ENCODE measurements around the gene CFB. TPM values are rescaled to one million over a fixed set of nuclear protein-coding genes. Genes with fewer than 3 reads are reported as not detected.
A peak's percentile ranks its signal among the peaks of the same experiment; 100 is the strongest.

CFB gene
- total and polyA plus RNA-seq, 2 of the 13 experiments (the other 11 are each of a cell fraction or from before 2014, with no cell fraction given): 171 to 513 TPM

- TF ChIP-seq SNAPC4 (CRISPR knock-in tag; IDR thresholded peaks at IDR 0.05) (0 out of 2 replicates have a peak, but pooled peaks have one; percentile 8), PCBP1 (IDR thresholded peaks at IDR 0.05; ENCODE audit: borderline replicate concordance, low read depth, low read length) (0 out of 2 replicates have a peak, but pooled peaks have one; percentile 85), RAD21 (CRISPR knock-in tag; IDR thresholded peaks at IDR 0.05) (peak; percentile 88), ZFP90 (CRISPR knock-in tag; IDR thresholded peaks at IDR 0.05; ENCODE audit: borderline replicate concordance) (0 out of 2 replicates have a peak, but pooled peaks have one; percentile 15), ZNF768 (CRISPR knock-in tag; IDR thresholded peaks at IDR 0.05) (peak; percentile 72), REPIN1 (CRISPR knock-in tag; IDR thresholded peaks at IDR 0.05; ENCODE audit: borderline replicate concordance, low read depth) (peak; percentile 25; the same call in 1 of the 2 replicates), ZNF142 (CRISPR knock-in tag; IDR thresholded peaks at IDR 0.05) (0 out of 2 replicates have a peak, but pooled peaks have one; percentile 50), ZNF160 (CRISPR knock-in tag; IDR thresholded peaks at IDR 0.05) (0 out of 2 replicates have a peak, but pooled peaks have one; percentile 56), ZNF274 (CRISPR knock-in tag; IDR thresholded peaks at IDR 0.05) (no peak; the same call in 1 of the 2 replicates), TBX2 (CRISPR knock-in tag; IDR thresholded peaks at IDR 0.05; ENCODE audit: borderline replicate concordance) (peak; percentile 78), ZC3H13 (CRISPR knock-in tag; IDR thresholded peaks at IDR 0.05) (0 out of 2 replicates have a peak, but pooled peaks have one; percentile 87), RORA (CRISPR knock-in tag; IDR thresholded peaks at IDR 0.05) (0 out of 2 replicates have a peak, but pooled peaks have one; percentile 19)
- TF ChIP-seq, protein P1, sequence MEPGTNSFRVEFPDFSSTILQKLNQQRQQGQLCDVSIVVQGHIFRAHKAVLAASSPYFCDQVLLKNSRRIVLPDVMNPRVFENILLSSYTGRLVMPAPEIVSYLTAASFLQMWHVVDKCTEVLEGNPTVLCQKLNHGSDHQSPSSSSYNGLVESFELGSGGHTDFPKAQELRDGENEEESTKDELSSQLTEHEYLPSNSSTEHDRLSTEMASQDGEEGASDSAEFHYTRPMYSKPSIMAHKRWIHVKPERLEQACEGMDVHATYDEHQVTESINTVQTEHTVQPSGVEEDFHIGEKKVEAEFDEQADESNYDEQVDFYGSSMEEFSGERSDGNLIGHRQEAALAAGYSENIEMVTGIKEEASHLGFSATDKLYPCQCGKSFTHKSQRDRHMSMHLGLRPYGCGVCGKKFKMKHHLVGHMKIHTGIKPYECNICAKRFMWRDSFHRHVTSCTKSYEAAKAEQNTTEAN (CRISPR knock-in tag; conservative IDR thresholded peaks at IDR 0.05): 0 out of 2 replicates have a peak, but pooled peaks have one; percentile 13
Observed at GRCh38 chr6:31901953-31902643, 43.8 kb upstream of the CFB start, which contains the start of gene ZBTB12 (continued).
